ENCODE results near the gene WDR73. TPM values are rescaled to one million over a fixed set of nuclear protein-coding genes. Genes with fewer than 3 reads are reported as not detected.

Gene WDR73
- 18.0 and 30.3 TPM in 2 replicates for total RNA-seq

DNA sequence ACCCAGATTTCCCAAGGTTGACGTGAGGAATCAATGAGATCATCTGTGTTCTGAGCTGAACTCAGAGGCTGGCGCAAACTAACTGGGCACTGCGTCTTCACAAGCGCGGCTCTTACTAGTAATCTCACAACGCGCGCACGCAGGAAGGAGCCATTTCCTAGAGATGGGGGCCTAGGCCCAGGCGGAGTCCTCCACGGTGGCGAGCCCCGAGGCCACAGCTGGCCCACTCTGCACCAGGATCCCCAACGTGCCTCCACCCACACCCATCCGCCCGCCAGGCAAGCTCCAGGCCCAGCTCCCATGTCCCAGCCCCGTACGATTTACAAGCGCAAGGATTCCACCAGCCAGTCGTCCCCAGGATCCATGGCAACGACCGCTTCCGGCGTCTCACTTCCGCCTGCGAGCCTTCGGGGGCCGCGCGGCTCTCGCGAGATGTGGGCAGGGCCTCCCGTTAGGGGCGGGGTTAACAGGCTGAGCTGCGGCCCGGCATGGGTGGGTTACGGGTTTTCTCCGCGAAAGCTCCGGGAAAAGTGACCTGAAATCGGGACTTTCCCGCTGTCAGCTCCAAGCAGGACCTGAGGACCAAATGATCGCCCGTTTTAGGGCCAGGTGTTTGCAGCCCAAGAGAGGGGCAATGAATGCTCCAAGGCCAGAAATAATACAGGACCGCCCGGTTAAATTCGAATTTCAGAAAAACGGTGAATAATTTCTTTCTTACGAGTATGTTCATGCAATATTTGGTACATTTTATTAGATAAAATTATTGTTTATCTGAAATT, at the start of gene WDR73:
Gene WDR73 (minus strand): TSS at position 374 of the 779 bp plus-strand sequence. CDS start 9 bp downstream, at position 365.

GRCh38 chr15:84658080-84658787, 4.2 kb upstream of the WDR73 start, which contains the start of gene NMB:
NMB (minus strand) TSS chr15:84658199; CDS start chr15:84658152, 47 bp downstream.

GRCh38 chr15:84600687-84601554, 53.2 kb downstream of the WDR73 start, which contains the start of gene ZSCAN2:
ZSCAN2 (plus strand) TSS chr15:84601009; CDS start chr15:84603928, 2,919 bp downstream.

Other genes starting within 250 kb of the WDR73 start
- gene ZSCAN2, start 53.3 kb downstream of the WDR73 start, total RNA-seq: 15.2 and 19.9 TPM in 2 replicates
- 3.0 and 3.5 TPM in 2 replicates for gene NMB, start 3.9 kb upstream of the WDR73 start, total RNA-seq
- 325 and 365 TPM in 2 replicates for gene SEC11A, start 61.9 kb upstream of the WDR73 start, total RNA-seq
- 3.8 and 4.9 TPM in 2 replicates for gene ZNF592, start 94.3 kb upstream of the WDR73 start, total RNA-seq
- gene ALPK3, start 163.1 kb upstream of the WDR73 start, total RNA-seq: 24.5 and 29.4 TPM in 2 replicates
- gene SLC28A1, start 230.4 kb upstream of the WDR73 start, total RNA-seq: not detected in 2 replicates